H9 (cell line): ENCODE measurements around the gene CD2. TPM values are rescaled to one million over a fixed set of nuclear protein-coding genes. Genes with fewer than 3 reads are reported as not detected.

ENCODE experiments used
- DNase-seq: peaks from one replicate; pipeline ENCODE4 v3.0.0-alpha.2; 2017
- H2AFZ ChIP-seq: one replicate; pipeline ENCODE4 v1.6.1; 2013; ENCODE audit warnings: mild to moderate bottlenecking, low read length, control low read depth, moderate library complexity
- H2AK5ac ChIP-seq: 2 replicates; pipeline ENCODE4 v1.6.1; 2013; ENCODE audit warnings: low read length, control low read depth, mixed read lengths; ENCODE audit not compliant: insufficient read length
- H2BK120ac ChIP-seq: one replicate; pipeline ENCODE4 v1.6.1; 2013; ENCODE audit warnings: low read depth, mild to moderate bottlenecking, low read length, control low read depth, inconsistent platforms; ENCODE audit not compliant: poor library complexity, severe bottlenecking
- H2BK12ac ChIP-seq: 2 replicates; pipeline ENCODE4 v1.6.1; 2013; ENCODE audit warnings: low read length, control low read depth, mixed read lengths, low read depth; ENCODE audit not compliant: insufficient read length
- H2BK15ac ChIP-seq: 2 replicates; pipeline ENCODE4 v1.6.1; 2013; ENCODE audit warnings: low read depth, low read length, control low read depth
- H2BK20ac ChIP-seq: one replicate; pipeline ENCODE4 v1.6.1; 2013; ENCODE audit warnings: low read depth, mild to moderate bottlenecking, low read length, control low read depth, inconsistent platforms; ENCODE audit not compliant: poor library complexity, severe bottlenecking
- H2BK5ac ChIP-seq: 2 replicates; pipeline ENCODE4 v1.6.1; 2013; ENCODE audit warnings: low read length, control low read depth, mixed read lengths; ENCODE audit not compliant: insufficient read length
- H3K14ac ChIP-seq: 2 replicates; pipeline ENCODE4 v1.6.1; 2013; ENCODE audit warnings: low read length, control low read depth; ENCODE audit not compliant: insufficient read depth
- H3K18ac ChIP-seq: 2 replicates; pipeline ENCODE4 v1.6.1; 2013; ENCODE audit warnings: low read depth, mild to moderate bottlenecking, mixed read lengths, low read length, control low read depth; ENCODE audit not compliant: insufficient read length
- H3K23ac ChIP-seq: 2 replicates; pipeline ENCODE4 v1.6.1; 2013; ENCODE audit warnings: low read length, control low read depth, mixed read lengths, low read depth; ENCODE audit not compliant: insufficient read length
- H3K23me2 ChIP-seq: 2 replicates; pipeline ENCODE4 v1.6.1; 2013; ENCODE audit warnings: low read depth, mild to moderate bottlenecking, mixed read lengths, low read length, control low read depth; ENCODE audit not compliant: insufficient read length, poor library complexity, severe bottlenecking
- H3K27ac ChIP-seq: 2 replicates; pipeline ENCODE4 v1.5.1; 2013; ENCODE audit warnings: low read length, control low read depth, mixed read lengths, low read depth; ENCODE audit not compliant: insufficient read length
- H3K27me3 ChIP-seq: 2 replicates; pipeline ENCODE4 v1.6.1; 2013; ENCODE audit warnings: low read length, control low read depth, inconsistent platforms; ENCODE audit not compliant: insufficient read depth
- H3K4ac ChIP-seq: 2 replicates; pipeline ENCODE4 v1.6.1; 2013; ENCODE audit warnings: low read depth, mild to moderate bottlenecking, control low read depth, inconsistent platforms, low read length, moderate library complexity
- H3K4me1 ChIP-seq: 2 replicates; pipeline ENCODE4 v1.6.1; 2013; ENCODE audit warnings: low read length, control low read depth, inconsistent platforms; ENCODE audit not compliant: insufficient read depth
- H3K4me2 ChIP-seq: 2 replicates; pipeline ENCODE4 v1.6.1; 2013; ENCODE audit warnings: low read length, control low read depth, mixed read lengths; ENCODE audit not compliant: insufficient read length, insufficient read depth
- H3K56ac ChIP-seq: 2 replicates; pipeline ENCODE4 v1.6.1; 2013; ENCODE audit warnings: low read depth, mild to moderate bottlenecking, mixed read lengths, low read length, control low read depth; ENCODE audit not compliant: insufficient read length
- H3K79me1 ChIP-seq: 2 replicates; pipeline ENCODE4 v1.6.1; 2013; ENCODE audit warnings: low read depth, mild to moderate bottlenecking, moderate library complexity, low read length, control low read depth, inconsistent platforms; ENCODE audit not compliant: insufficient read depth, poor library complexity, severe bottlenecking
- H3K79me2 ChIP-seq: 2 replicates; pipeline ENCODE4 v1.6.1; 2013; ENCODE audit warnings: low read length, control low read depth, inconsistent platforms; ENCODE audit not compliant: insufficient read depth
- H3K9ac ChIP-seq: 2 replicates; pipeline ENCODE4 v1.6.1; 2013; ENCODE audit warnings: low read length, control low read depth, mixed read lengths; ENCODE audit not compliant: insufficient read length; ENCODE audit errors: extremely low read depth
- H3K9me3 ChIP-seq: one replicate; pipeline ENCODE4 v1.6.1; 2013; ENCODE audit warnings: low read depth, low read length, inconsistent platforms; ENCODE audit not compliant: control insufficient read depth
- H3T11ph ChIP-seq: one replicate; pipeline ENCODE4 v1.6.1; 2013; ENCODE audit warnings: mild to moderate bottlenecking, low read length, control low read depth, inconsistent platforms
- H4K20me1 ChIP-seq: one replicate; pipeline ENCODE4 v1.6.1; 2013; ENCODE audit not compliant: control insufficient read depth, insufficient read length, insufficient read depth
- H4K5ac ChIP-seq: 2 replicates; pipeline ENCODE4 v1.6.1; 2013; ENCODE audit warnings: low read depth, mild to moderate bottlenecking, mixed read lengths, low read length, control low read depth; ENCODE audit not compliant: insufficient read length
- H4K8ac ChIP-seq: replicated peaks from 2 replicates; pipeline ENCODE4 v1.6.1; 2013; ENCODE audit warnings: low read length, control low read depth, mixed read lengths, low read depth; ENCODE audit not compliant: insufficient read length
- H4K91ac ChIP-seq: 2 replicates; pipeline ENCODE4 v1.6.1; 2013; ENCODE audit warnings: low read depth, mild to moderate bottlenecking, moderate library complexity, mixed read lengths, low read length, control low read depth; ENCODE audit not compliant: insufficient read length
- H3K27ac Mint-ChIP-seq, 3 experiments: 2 replicates in 2 of 3; 3 replicates in 1 of 3; pipeline ENCODE4 v1.8.0; 2020 to 2021; ENCODE audit warnings: mixed read lengths in 3 of 3, mild to moderate bottlenecking in 1 of 3, moderate library complexity in 1 of 3
- H3K27me3 Mint-ChIP-seq: 2 replicates; pipeline ENCODE4 v1.8.0; 2021; ENCODE audit warnings: low read depth, mild to moderate bottlenecking, moderate library complexity, mixed read lengths
- H3K36me3 Mint-ChIP-seq, 3 experiments: 2 replicates in 2 of 3; 3 replicates in 1 of 3; pipeline ENCODE4 v1.8.0; 2020 to 2021; ENCODE audit warnings: low read depth in 3 of 3, mixed read lengths in 3 of 3; ENCODE audit not compliant: insufficient read depth in 1 of 3
- H3K4me1 Mint-ChIP-seq, 2 experiments: 2 replicates each; pipeline ENCODE4 v1.8.0; 2020; ENCODE audit warnings: mixed read lengths in 2 of 2
- H3K4me3 Mint-ChIP-seq, 2 experiments: 2 replicates in 1 of 2; 3 replicates in 1 of 2; pipeline ENCODE4 v1.8.0; 2020 to 2021; ENCODE audit warnings: mild to moderate bottlenecking in 2 of 2, mixed read lengths in 2 of 2, moderate library complexity in 1 of 2
- H3K9me3 Mint-ChIP-seq, 2 experiments: 2 replicates in 1 of 2; 3 replicates in 1 of 2; pipeline ENCODE4 v1.8.0; 2020; ENCODE audit warnings: mild to moderate bottlenecking in 2 of 2, mixed read lengths in 2 of 2, moderate library complexity in 1 of 2
- CTCF ChIP-seq: fragments of 200-600 bp; sonication (generic); conservative IDR thresholded peaks from 3 replicates; pipeline ENCODE4 v1.8.0; 2021; ENCODE audit warnings: antibody characterized with exemption, mild to moderate bottlenecking
- WGBS: extraction: QIAGEN DNeasy Blood & Tissue Kit; methylation state at CpG from one replicate; pipeline ENCODE4 v1.1.7; 2013; ENCODE audit warnings: missing lambda C conversion rate, low lambda C conversion rate, mixed read lengths; ENCODE audit not compliant: insufficient read length; ENCODE audit errors: extremely low coverage; 5-methylcytosine and 5-hydroxymethylcytosine counted together
- total RNA-seq: library from RNA; stranded (reverse); gene quantifications from 2 replicates; pipeline ENCODE4 v1.2.1, GENCODE V29; 2021

Gene CD2
- total RNA-seq, 1 experiment from 2014 or later, result not detected

- Histone ChIP-seq H4K20me1 (no peaks in the 10 kb centered on the region), H3K9ac (no peak overlapping the region), H2BK15ac (no peak overlapping the region), H3K27ac (no peak overlapping the region), H3K23me2 (no peaks in the 10 kb centered on the region), H3T11ph (no peak overlapping the region), H2BK120ac (no peak overlapping the region), H3K4ac (no peak overlapping the region), H4K8ac (no peak overlapping the region), H3K4me2 (no peak overlapping the region), H2BK12ac (no peak overlapping the region), H3K27me3 (no peaks in the 10 kb centered on the region), H3K79me1 (no peaks in the 10 kb centered on the region), H2BK5ac (no peak overlapping the region), H4K91ac (no peak overlapping the region), H4K5ac (no peak overlapping the region), H2BK20ac (no peak overlapping the region), H3K14ac (no peak overlapping the region), H3K4me1 (no peaks in the 10 kb centered on the region; the same call in 1 of the 2 replicates), H3K18ac (no peak overlapping the region), H2AK5ac (no peak overlapping the region), H3K9me3 (no peaks in the 10 kb centered on the region), H3K23ac (no peak overlapping the region), H3K56ac (no peak overlapping the region), H3K79me2 (no peaks in the 10 kb centered on the region), H2AFZ (no peak overlapping the region)
- H3K27ac Mint-ChIP-seq, result no peak overlapping the region
- H3K4me1 Mint-ChIP-seq, result peaks cover 9 to 10% of the 10 kb centered on the region in 2 experiments
- DNase-seq, result no peak
- TF ChIP-seq CTCF, result no peak
- H3K4me3 Mint-ChIP-seq, result no peak overlapping the region
- WGBS, result no CpG with 5 or more reads among the region's 3 CpGs
- no peaks in the 10 kb centered on the region for H3K36me3 Mint-ChIP-seq
- H3K9me3 Mint-ChIP-seq, result no peaks in the 10 kb centered on the region
- no peaks in the 10 kb centered on the region for H3K27me3 Mint-ChIP-seq
These were observed 28.4 kb upstream of the CD2 start for GRCh38 chr1:116725798-116726197.
